Hepatocyte (in vitro differentiated cells): ENCODE data around the gene HTR3E.

ENCODE experiments used
- CTCF ChIP-seq: fragments of 200-600 bp; sonication (generic); IDR thresholded peaks from 2 replicates; pipeline ENCODE4 v1.5.1; 2016; ENCODE audit warnings: antibody characterized with exemption, mild to moderate bottlenecking; ENCODE audit not compliant: poor library complexity
- EZH2 ChIP-seq: fragments of 200-600 bp; sonication (generic); IDR thresholded peaks from 2 replicates; pipeline ENCODE4 v1.6.1; 2016; ENCODE audit warnings: antibody characterized with exemption, mild to moderate bottlenecking, borderline replicate concordance

GRCh38 chr3:184097556-184097955 lies 692 bp downstream of the HTR3E start:
- TF ChIP-seq CTCF (no peak), EZH2 (no peak)
